HepG2 (cell line): ENCODE measurements around the gene KISS1R.

ENCODE experiments used
- EHMT2 ChIP-seq: fragments of 200-600 bp; sonication (generic); IDR thresholded peaks from 2 replicates; pipeline ENCODE4 v1.7.0; 2017; ENCODE audit warnings: antibody characterized with exemption, low read depth, low read length, borderline replicate concordance
- EP300 ChIP-seq, 3 experiments: sonication (generic) in 1 of 3; formaldehyde crosslinking in 1 of 3; IDR thresholded peaks; 2 replicates each; pipeline versions ENCODE4 v1.5.1 to v1.6.1; 2011 to 2020; ENCODE audit warnings: low read depth in 2 of 3, low read length in 2 of 3, borderline replicate concordance in 1 of 3, improper control_type of control experiment in 1 of 3, mild to moderate bottlenecking in 1 of 3, missing genetic modification reagents in 1 of 3, moderate library complexity in 1 of 3
- TF ChIP-seq, protein P1 (sequence below): IDR thresholded peaks from 2 replicates; pipeline ENCODE4 v1.4.0; 2020; ENCODE audit warnings: mild to moderate bottlenecking, missing genetic modification reagents

- TF ChIP-seq EHMT2 (no peak), EP300 (IDR thresholded peaks at IDR 0.05; ENCODE audit: low read depth in 2 of 2, low read length in 2 of 2) (no peak; a peak in 1 of 4 replicates), EP300 (CRISPR knock-in tag; IDR thresholded peaks at IDR 0.05; ENCODE audit: borderline replicate concordance) (no peak)
- TF ChIP-seq, protein P1, sequence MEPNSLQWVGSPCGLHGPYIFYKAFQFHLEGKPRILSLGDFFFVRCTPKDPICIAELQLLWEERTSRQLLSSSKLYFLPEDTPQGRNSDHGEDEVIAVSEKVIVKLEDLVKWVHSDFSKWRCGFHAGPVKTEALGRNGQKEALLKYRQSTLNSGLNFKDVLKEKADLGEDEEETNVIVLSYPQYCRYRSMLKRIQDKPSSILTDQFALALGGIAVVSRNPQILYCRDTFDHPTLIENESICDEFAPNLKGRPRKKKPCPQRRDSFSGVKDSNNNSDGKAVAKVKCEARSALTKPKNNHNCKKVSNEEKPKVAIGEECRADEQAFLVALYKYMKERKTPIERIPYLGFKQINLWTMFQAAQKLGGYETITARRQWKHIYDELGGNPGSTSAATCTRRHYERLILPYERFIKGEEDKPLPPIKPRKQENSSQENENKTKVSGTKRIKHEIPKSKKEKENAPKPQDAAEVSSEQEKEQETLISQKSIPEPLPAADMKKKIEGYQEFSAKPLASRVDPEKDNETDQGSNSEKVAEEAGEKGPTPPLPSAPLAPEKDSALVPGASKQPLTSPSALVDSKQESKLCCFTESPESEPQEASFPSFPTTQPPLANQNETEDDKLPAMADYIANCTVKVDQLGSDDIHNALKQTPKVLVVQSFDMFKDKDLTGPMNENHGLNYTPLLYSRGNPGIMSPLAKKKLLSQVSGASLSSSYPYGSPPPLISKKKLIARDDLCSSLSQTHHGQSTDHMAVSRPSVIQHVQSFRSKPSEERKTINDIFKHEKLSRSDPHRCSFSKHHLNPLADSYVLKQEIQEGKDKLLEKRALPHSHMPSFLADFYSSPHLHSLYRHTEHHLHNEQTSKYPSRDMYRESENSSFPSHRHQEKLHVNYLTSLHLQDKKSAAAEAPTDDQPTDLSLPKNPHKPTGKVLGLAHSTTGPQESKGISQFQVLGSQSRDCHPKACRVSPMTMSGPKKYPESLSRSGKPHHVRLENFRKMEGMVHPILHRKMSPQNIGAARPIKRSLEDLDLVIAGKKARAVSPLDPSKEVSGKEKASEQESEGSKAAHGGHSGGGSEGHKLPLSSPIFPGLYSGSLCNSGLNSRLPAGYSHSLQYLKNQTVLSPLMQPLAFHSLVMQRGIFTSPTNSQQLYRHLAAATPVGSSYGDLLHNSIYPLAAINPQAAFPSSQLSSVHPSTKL (CRISPR knock-in tag), result no peak
Observed at GRCh38 chr19:916645-917322, 349 bp upstream of the KISS1R start.
